ENCODE results near the gene PRR11. TPM values are rescaled to one million over a fixed set of nuclear protein-coding genes. Genes with fewer than 3 reads are reported as not detected.

PRR11 gene
- total RNA-seq, 4 donors from 2014 or later: 0.68 to 115 (median 15.7) TPM; not detected in 1

GRCh38 chr17:59145571-59146096 lies 9.9 kb upstream of the PRR11 start:
- intact Hi-C loops (cut with DNase I; ENCODE audit: low total_unique reads): no loop called here
- 83 to 93% methylated on average over 1 to 4 of the region's 4 CpGs for WGBS, 2 donors (ENCODE audit: low coverage in 1 of 2)
- in situ Hi-C loops (cut with MboI; ENCODE audit: low pct_ligation_motif_present in 1 of 4, low pct_unique_long_range_greater_than_20kb in 1 of 4, low sequenced_read_pairs in 3 of 4): no loop called here
- Histone ChIP-seq H3K36me3 (no peaks in the 10 kb centered on the region), H3K27ac (no peak overlapping the region), H3K27me3 (no peaks in the 10 kb centered on the region), H3K4me3 (no peak overlapping the region), H3K9me3 (no peaks in the 10 kb centered on the region), H3K4me1 (peaks cover 0 to 3% (median 0%) of the 10 kb centered on the region in 4 donors)
- no peak for DNase-seq
- TF ChIP-seq POLR2A (IDR thresholded peaks at IDR 0.05): no peak
- TF ChIP-seq POLR2AphosphoS5 (IDR thresholded peaks at IDR 0.05): no peak
- TF ChIP-seq CTCF (IDR thresholded peaks at IDR 0.05): no peak
- no peak for TF ChIP-seq EP300 (IDR thresholded peaks at IDR 0.05; ENCODE audit: low read depth)

- H3K27me3 ChIP-seq: no peaks in the 10 kb centered on the region
- H3K36me3 ChIP-seq: no peaks in the 10 kb centered on the region
- TF ChIP-seq POLR2A (IDR thresholded peaks at IDR 0.05) (no peak), EP300 (IDR thresholded peaks at IDR 0.05; ENCODE audit: low read depth) (no peak), CTCF (IDR thresholded peaks at IDR 0.05) (no peak), POLR2AphosphoS5 (IDR thresholded peaks at IDR 0.05) (no peak)
- intact Hi-C loops (cut with DNase I; ENCODE audit: low total_unique reads): no loop called here
- no peak overlapping the region for H3K27ac ChIP-seq
- 85 to 93% methylated on average over 2 of the region's 2 CpGs for WGBS, 2 donors (ENCODE audit: low coverage in 1 of 2)
- in situ Hi-C loops (cut with MboI; ENCODE audit: low pct_ligation_motif_present in 1 of 4, low pct_unique_long_range_greater_than_20kb in 1 of 4, low sequenced_read_pairs in 3 of 4): no loop called here
- DNase-seq: no peak
- H3K4me1 ChIP-seq: peaks cover 10 to 25% (median 10%) of the 10 kb centered on the region in 4 donors
- H3K9me3 ChIP-seq: no peaks in the 10 kb centered on the region
- H3K4me3 ChIP-seq: no peak overlapping the region
Measured at GRCh38 chr17:59149051-59149450, 6.5 kb upstream of the PRR11 start.

- Histone ChIP-seq H3K27ac (no peak overlapping the region), H3K27me3 (no peaks in the 10 kb centered on the region), H3K4me3 (no peak overlapping the region), H3K36me3 (no peaks in the 10 kb centered on the region), H3K9me3 (no peaks in the 10 kb centered on the region), H3K4me1 (peaks cover 10 to 25% (median 10%) of the 10 kb centered on the region in 4 donors)
- 85 to 90% methylated on average over 3 to 5 of the region's 5 CpGs for WGBS, 2 donors (ENCODE audit: low coverage in 1 of 2)
- no peak for DNase-seq
- intact Hi-C loops (cut with DNase I; ENCODE audit: low total_unique reads) (loop anchor here (10.0 kb wide), 1 partner anchor 45 kb away; the partner anchor contains the start of gene TRIM37), in situ Hi-C loops (cut with MboI; ENCODE audit: low pct_ligation_motif_present in 1 of 4, low pct_unique_long_range_greater_than_20kb in 1 of 4, low sequenced_read_pairs in 3 of 4) (no loop called here)
- no peak for TF ChIP-seq EP300 (IDR thresholded peaks at IDR 0.05; ENCODE audit: low read depth)
- TF ChIP-seq CTCF (IDR thresholded peaks at IDR 0.05): no peak
- no peak for TF ChIP-seq POLR2AphosphoS5 (IDR thresholded peaks at IDR 0.05)
- TF ChIP-seq POLR2A (IDR thresholded peaks at IDR 0.05): no peak
Measured at GRCh38 chr17:59149841-59150511, 5.6 kb upstream of the PRR11 start.

- intact Hi-C loops (cut with DNase I; ENCODE audit: low total_unique reads): loop anchor here (10.0 kb wide), 1 partner anchor 46 kb away; the partner anchor contains the start of gene TRIM37
- peaks cover 11 to 29% (median 14%) of the 10 kb centered on the region in 4 donors for H3K4me1 ChIP-seq
- no peak for DNase-seq
- H3K27ac ChIP-seq: no peak overlapping the region
- WGBS, 2 donors (ENCODE audit: low coverage in 1 of 2): 51 to 55% methylated on average over 5 of the region's 5 CpGs
- no peaks in the 10 kb centered on the region for H3K36me3 ChIP-seq
- H3K9me3 ChIP-seq: no peaks in the 10 kb centered on the region
- H3K27me3 ChIP-seq: no peaks in the 10 kb centered on the region
- TF ChIP-seq POLR2A (IDR thresholded peaks at IDR 0.05): no peak
- TF ChIP-seq POLR2AphosphoS5 (IDR thresholded peaks at IDR 0.05): no peak
- TF ChIP-seq EP300 (IDR thresholded peaks at IDR 0.05; ENCODE audit: low read depth): no peak
- no peak for TF ChIP-seq CTCF (IDR thresholded peaks at IDR 0.05)
- no peak overlapping the region for H3K4me3 ChIP-seq
- in situ Hi-C loops (cut with MboI; ENCODE audit: low pct_ligation_motif_present in 1 of 4, low pct_unique_long_range_greater_than_20kb in 1 of 4, low sequenced_read_pairs in 3 of 4): no loop called here
Measured at GRCh38 chr17:59151006-59151405, 4.5 kb upstream of the PRR11 start.

All from transverse colon (tissue), 4 donors.